IPS-15b (cell line): ENCODE data around the gene ULK2.

Experiments used
- H3K27me3 ChIP-seq: one replicate; pipeline ENCODE4 v1.6.1; 2013; ENCODE audit warnings: low read length; ENCODE audit not compliant: control insufficient read depth, insufficient read depth
- H3K36me3 ChIP-seq: one replicate; pipeline ENCODE4 v1.6.1; 2013; ENCODE audit warnings: low read length; ENCODE audit not compliant: control insufficient read depth, insufficient read depth
- H3K4me1 ChIP-seq: one replicate; pipeline ENCODE4 v1.6.1; 2013; ENCODE audit warnings: mild to moderate bottlenecking, low read length; ENCODE audit not compliant: control insufficient read depth, insufficient read depth
- H3K4me3 ChIP-seq: one replicate; pipeline ENCODE4 v1.5.1; 2013; ENCODE audit warnings: low read depth, low read length
- H3K9ac ChIP-seq: one replicate; pipeline ENCODE4 v1.6.1; 2013; ENCODE audit warnings: low read depth, mild to moderate bottlenecking, low read length
- H3K9me3 ChIP-seq: one replicate; pipeline ENCODE4 v1.6.1; 2013; ENCODE audit warnings: mild to moderate bottlenecking, low read length; ENCODE audit not compliant: control insufficient read depth, insufficient read depth

Gene ULK2

DNA sequence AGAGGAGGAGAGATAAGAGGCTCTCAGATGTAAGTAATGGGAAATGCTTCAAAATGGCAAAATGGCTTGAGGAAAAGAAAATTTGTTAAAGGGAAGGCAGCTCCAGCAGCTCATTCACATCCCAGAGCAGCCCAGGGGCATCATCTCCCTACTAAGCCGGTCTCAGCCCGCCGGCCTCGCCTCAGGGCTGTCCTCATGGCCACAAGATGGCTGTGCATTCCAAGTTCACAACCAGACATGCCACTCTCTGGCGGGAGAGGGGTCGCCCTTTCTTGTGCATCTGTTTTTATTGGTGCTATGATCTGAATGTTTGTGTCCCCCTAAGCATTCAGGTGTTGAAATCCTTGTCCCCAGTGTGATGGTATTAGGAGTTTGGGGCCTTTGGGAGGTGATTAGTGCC is 137.8 kb downstream of the ULK2 start:
- Histone ChIP-seq H3K4me3 (no peak overlapping the region), H3K4me1 (no peaks in the 10 kb centered on the region), H3K36me3 (no peaks in the 10 kb centered on the region), H3K9me3 (no peaks in the 10 kb centered on the region), H3K27me3 (no peaks in the 10 kb centered on the region), H3K9ac (no peak overlapping the region)

DNA sequence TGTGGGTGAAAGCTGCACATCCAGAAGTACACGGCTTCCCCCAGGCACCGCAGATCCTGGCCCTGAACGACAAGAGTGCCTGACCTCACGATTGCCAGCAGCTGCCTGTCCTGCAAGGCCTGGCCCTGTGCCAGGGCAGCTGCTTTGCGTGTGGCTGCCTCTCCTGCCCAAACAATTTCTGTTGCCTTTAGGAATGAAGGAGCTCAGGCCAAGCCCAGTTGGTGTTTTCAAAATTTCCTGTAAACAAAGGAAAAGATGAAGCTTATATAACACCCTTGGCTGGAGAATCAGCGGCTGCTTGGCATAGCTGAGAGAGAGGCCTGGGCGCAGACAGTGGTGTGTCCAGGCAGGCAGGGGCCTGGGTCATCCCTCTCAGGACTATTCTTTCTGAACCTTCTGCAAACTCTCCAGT is 139.6 kb downstream of the ULK2 start:
- no peak overlapping the region for H3K4me3 ChIP-seq
- no peaks in the 10 kb centered on the region for H3K36me3 ChIP-seq
- no peaks in the 10 kb centered on the region for H3K9me3 ChIP-seq
- no peaks in the 10 kb centered on the region for H3K27me3 ChIP-seq
- H3K4me1 ChIP-seq: no peaks in the 10 kb centered on the region
- no peak overlapping the region for H3K9ac ChIP-seq

DNA sequence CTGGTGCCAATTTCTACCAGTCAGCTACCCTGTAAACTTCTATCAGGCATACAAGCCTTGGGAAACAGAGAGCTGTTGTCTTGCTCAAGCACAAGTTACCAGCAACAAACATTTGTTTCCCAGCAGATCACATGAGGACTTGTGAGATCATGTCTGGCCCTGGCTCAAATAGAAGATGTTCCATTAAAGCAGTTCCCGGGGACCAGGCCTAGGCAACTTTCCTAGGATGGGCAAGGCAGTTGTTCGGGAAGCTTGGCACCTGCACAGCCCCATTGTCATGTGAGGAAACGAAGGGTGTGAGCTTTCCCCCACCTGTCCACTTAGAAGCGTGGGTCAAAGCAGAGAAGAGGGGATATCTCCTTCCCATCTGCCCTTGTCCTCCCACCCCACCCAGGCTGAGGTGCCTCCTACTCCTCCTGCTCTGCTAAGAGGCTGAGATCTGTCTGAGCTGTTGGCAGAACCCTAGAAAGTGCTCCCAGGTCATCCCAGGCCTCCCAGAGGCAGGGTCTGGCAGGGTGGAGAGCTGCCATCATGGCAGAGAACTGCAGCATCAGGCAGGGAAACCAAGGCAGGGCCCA is 140.1 kb downstream of the ULK2 start:
- H3K4me1 ChIP-seq: no peaks in the 10 kb centered on the region
- no peak overlapping the region for H3K4me3 ChIP-seq
- H3K9me3 ChIP-seq: no peaks in the 10 kb centered on the region
- H3K9ac ChIP-seq: no peak overlapping the region
- no peaks in the 10 kb centered on the region for H3K27me3 ChIP-seq
- H3K36me3 ChIP-seq: no peaks in the 10 kb centered on the region

DNA sequence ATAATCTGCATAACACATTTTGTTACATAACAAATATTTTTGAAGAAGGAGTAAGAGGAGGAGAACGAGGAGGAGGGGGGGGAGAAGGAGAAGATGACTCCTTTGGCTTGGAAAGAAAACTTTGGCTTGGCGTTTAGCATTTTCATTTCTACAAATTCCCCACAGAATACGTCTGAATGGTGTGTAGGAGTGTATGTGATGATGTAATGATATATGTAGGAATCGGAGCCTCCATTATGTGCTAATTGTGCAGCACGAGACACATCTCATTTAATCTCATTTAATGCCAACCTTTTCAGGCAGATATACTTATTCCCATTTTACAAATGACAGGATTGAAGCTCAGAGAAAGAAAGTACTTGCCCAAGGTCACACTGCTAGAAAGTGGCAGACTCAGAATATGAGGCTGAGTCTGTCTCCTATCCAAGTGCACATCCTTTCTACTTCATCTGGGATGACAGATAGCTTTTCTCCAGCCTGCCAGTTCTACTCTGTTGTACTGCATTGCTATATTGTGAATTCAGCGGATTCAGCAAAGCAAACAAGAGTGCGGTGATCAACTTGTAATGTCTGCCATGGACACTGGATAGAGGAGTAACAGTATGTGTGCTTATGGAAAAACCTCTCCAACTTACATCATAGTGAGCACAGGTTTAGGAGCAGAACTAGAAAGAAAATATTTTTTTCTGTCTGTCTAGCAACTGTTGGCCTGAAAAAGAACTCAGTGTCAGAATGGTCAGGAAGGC is 140.9 kb downstream of the ULK2 start:
- Histone ChIP-seq H3K27me3 (no peaks in the 10 kb centered on the region), H3K9me3 (no peaks in the 10 kb centered on the region), H3K4me3 (no peak overlapping the region), H3K36me3 (no peaks in the 10 kb centered on the region), H3K9ac (no peak overlapping the region), H3K4me1 (no peaks in the 10 kb centered on the region)

DNA sequence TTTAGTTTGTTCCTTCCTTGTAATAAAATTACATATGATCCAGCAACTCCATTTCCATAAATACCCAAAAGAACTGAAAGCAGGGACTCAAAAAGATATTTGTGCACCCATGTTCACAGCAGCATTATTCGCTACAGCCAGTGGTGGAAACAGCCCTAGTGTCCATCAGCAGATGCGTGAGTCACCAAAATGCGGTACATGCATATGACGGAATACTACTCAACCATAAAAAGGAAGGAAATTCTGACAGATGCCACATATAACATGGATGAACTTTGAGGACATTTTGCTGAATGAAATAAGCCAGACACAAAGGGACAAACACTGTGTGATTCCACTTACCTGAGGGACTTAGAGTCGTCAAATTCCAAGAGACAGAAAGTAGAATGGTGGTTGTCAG is 142.2 kb downstream of the ULK2 start:
- Histone ChIP-seq H3K4me3 (no peak overlapping the region), H3K9me3 (no peaks in the 10 kb centered on the region), H3K4me1 (no peaks in the 10 kb centered on the region)

DNA sequence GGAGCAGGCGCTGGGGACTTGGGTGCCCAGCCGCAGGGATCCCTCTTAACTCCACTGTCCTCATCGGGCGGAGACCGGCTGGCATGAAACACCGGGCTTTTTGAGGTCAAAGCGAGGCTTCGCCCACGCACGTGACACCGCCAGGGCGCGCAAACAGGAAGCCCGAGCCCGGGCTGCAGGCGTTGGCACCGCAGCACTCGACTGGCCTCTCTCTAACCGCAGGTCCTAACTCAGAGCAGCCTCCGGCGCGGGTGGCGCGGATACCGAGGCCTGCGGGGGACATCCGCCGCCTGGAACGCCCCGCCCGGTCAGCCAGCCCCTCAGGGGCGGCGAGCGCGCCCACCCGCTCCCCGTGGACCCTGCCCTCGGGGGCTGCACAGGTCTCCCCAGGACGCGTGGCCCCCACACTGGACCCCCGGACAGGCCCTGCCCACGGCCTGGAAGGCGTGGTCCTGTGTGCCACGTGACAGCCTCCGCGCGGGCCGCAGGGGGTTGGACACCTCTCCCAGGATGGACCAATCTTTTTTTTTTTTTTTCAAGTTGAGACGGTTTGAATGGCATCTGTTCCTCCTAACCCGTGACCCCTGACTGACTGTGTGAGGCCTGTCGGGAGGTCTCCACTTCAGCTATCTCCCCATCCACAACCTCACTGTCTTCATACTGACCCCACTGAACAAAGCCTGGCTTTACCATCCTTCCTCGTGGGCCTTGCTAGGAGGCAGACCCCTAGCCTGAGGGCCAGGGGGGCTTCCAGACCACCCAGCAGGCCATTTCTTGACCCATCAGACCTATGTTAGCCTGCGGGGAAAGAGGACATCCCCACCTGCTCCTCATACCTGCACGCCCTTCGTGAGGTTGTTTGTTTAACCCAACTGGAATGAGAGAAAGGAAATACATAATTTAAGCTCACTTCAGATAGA is 143.0 kb downstream of the ULK2 start:
- H3K4me3 ChIP-seq: no peak overlapping the region
- no peaks in the 10 kb centered on the region for H3K4me1 ChIP-seq
- no peaks in the 10 kb centered on the region for H3K27me3 ChIP-seq
- no peak overlapping the region for H3K9ac ChIP-seq
- H3K36me3 ChIP-seq: no peaks in the 10 kb centered on the region
- no peaks in the 10 kb centered on the region for H3K9me3 ChIP-seq

More for the DNA sequence above, 142.2 kb downstream of the ULK2 start:
- no peak overlapping the region for H3K9ac ChIP-seq
- H3K27me3 ChIP-seq: no peaks in the 10 kb centered on the region
- no peaks in the 10 kb centered on the region for H3K36me3 ChIP-seq

DNA sequence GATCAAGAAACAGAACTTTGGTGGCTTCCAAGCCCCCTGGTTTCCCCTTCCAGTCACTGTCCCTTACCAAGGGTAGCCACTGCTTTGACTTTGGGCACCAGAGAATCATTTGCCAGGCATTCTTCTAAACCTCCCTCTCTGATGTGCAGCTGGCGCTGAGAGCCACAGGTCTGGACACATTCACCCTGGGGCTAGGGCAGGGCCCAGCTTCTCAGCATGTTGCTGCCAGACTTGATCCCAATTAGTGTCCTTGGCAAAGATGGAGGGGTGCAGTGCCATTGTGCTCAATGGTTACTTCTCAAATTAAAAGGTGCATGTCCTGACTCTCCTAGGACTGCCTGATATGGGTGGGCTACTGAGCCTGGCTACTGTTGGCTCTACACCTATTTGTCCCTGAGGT is 143.8 kb downstream of the ULK2 start:
- Histone ChIP-seq H3K4me1 (no peaks in the 10 kb centered on the region), H3K36me3 (no peaks in the 10 kb centered on the region), H3K9me3 (no peaks in the 10 kb centered on the region), H3K4me3 (no peak overlapping the region), H3K9ac (no peak overlapping the region), H3K27me3 (no peaks in the 10 kb centered on the region)
